Body of pancreas (tissue), 4 donors: ENCODE measurements around the gene PHF21A.
"Not testable (repeated sequence)": the region's sequence is repeated elsewhere in the genome, so short reads cannot be mapped to it uniquely, and the experiment has no call there.

Experiments used
- POLR2A ChIP-seq, 3 donors: fragments of 450-650 bp; IDR thresholded peaks; one replicate each; pipeline ENCODE4 v1.6.1; 2016; ENCODE audit warnings: antibody characterized with exemption in 3 of 3, mild to moderate bottlenecking in 2 of 3
- TF ChIP-seq, protein P1 (sequence below), 7 experiments: fragments of 450-650 bp in 4 of 7; fragments of 200-600 bp in 3 of 7; sonication (generic) in 3 of 7; IDR thresholded peaks; one replicate each; pipeline ENCODE4 v1.5.1; 2016 to 2019; ENCODE audit warnings: antibody characterized with exemption in 7 of 7

DNA sequence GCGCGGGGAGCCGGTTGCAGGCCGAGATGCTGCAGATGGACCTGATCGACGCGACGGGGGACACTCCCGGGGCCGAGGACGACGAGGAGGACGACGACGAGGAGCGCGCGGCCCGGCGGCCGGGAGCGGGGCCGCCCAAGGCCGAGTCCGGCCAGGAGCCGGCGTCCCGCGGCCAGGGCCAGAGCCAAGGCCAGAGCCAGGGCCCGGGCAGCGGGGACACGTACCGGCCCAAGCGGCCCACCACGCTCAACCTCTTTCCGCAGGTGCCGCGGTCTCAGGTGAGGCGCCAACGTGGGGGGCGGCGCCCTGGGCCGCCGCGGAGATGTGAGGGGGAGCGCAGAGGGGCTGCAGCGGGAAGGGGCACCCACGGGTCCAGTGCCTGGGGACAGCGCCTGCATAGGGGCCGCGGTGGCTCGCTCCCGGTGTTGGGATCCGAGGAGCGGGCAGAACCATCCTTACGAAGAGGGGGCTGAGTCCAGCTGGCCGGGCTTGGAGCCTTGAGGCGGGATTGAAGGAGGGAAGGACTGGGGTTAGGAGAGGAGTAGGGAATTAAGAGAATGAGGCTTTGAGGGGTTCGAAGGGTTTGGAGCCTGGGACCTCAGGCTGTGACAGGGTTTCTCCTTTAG lies 221.0 kb downstream of the PHF21A start:
- TF ChIP-seq, protein P1, sequence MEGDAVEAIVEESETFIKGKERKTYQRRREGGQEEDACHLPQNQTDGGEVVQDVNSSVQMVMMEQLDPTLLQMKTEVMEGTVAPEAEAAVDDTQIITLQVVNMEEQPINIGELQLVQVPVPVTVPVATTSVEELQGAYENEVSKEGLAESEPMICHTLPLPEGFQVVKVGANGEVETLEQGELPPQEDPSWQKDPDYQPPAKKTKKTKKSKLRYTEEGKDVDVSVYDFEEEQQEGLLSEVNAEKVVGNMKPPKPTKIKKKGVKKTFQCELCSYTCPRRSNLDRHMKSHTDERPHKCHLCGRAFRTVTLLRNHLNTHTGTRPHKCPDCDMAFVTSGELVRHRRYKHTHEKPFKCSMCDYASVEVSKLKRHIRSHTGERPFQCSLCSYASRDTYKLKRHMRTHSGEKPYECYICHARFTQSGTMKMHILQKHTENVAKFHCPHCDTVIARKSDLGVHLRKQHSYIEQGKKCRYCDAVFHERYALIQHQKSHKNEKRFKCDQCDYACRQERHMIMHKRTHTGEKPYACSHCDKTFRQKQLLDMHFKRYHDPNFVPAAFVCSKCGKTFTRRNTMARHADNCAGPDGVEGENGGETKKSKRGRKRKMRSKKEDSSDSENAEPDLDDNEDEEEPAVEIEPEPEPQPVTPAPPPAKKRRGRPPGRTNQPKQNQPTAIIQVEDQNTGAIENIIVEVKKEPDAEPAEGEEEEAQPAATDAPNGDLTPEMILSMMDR (IDR thresholded peaks at IDR 0.05), result not testable (repeated sequence)
- peak in 1 of 3 donors; percentile 41 for TF ChIP-seq POLR2A (IDR thresholded peaks at IDR 0.05)
